ENCODE results near the gene PRSS22.
A peak's percentile ranks its signal among the peaks of the same experiment; 100 is the strongest.

- TF ChIP-seq SIN3A (IDR thresholded peaks at IDR 0.05; ENCODE audit: low read depth, low read length) (0 out of 2 replicates have a peak, but pooled peaks have one; percentile 73), CTCF (IDR thresholded peaks at IDR 0.05 in 2 of 3, conservative IDR thresholded peaks at IDR 0.05 in 1 of 3; ENCODE audit: control insufficient read depth in 2 of 3, extremely low read depth in 1 of 3, insufficient read depth in 1 of 3, low read depth in 3 of 3, low read length in 3 of 3) (peak; percentile 95 to 98 (median 98); a peak in 5 of 6 replicates), EZH2 (IDR thresholded peaks at IDR 0.05; ENCODE audit: borderline replicate concordance, control insufficient read depth, low read depth, low read length) (no peak), ETV6 (conservative IDR thresholded peaks at IDR 0.05 in 1 of 2, IDR thresholded peaks at IDR 0.05 in 1 of 2; ENCODE audit: borderline replicate concordance in 1 of 2, low read depth in 1 of 2) (peak in 1 of 2 experiments; percentile 18; a peak in 1 of 4 replicates), PML (IDR thresholded peaks at IDR 0.05; ENCODE audit: low read length) (peak; percentile 88; the same call in 1 of the 2 replicates), POLR2A (IDR thresholded peaks at IDR 0.05; ENCODE audit: low read depth, low read length) (peak; percentile 87), HCFC1 (IDR thresholded peaks at IDR 0.05; ENCODE audit: low read length) (peak; percentile 61), BCLAF1 (IDR thresholded peaks at IDR 0.05) (no peak), ASH2L (IDR thresholded peaks at IDR 0.05; ENCODE audit: borderline replicate concordance, low read depth) (no peak), STAT1 (conservative IDR thresholded peaks at IDR 0.05) (peak; percentile 86), ESRRA (IDR thresholded peaks at IDR 0.05; ENCODE audit: low read length) (peak; percentile 72; the same call in 1 of the 2 replicates), JUND (IDR thresholded peaks at IDR 0.05; ENCODE audit: low read depth, low read length) (no peak), PKNOX1 (IDR thresholded peaks at IDR 0.05) (0 out of 2 replicates have a peak, but pooled peaks have one; percentile 13)
- TF ChIP-seq, protein P1, sequence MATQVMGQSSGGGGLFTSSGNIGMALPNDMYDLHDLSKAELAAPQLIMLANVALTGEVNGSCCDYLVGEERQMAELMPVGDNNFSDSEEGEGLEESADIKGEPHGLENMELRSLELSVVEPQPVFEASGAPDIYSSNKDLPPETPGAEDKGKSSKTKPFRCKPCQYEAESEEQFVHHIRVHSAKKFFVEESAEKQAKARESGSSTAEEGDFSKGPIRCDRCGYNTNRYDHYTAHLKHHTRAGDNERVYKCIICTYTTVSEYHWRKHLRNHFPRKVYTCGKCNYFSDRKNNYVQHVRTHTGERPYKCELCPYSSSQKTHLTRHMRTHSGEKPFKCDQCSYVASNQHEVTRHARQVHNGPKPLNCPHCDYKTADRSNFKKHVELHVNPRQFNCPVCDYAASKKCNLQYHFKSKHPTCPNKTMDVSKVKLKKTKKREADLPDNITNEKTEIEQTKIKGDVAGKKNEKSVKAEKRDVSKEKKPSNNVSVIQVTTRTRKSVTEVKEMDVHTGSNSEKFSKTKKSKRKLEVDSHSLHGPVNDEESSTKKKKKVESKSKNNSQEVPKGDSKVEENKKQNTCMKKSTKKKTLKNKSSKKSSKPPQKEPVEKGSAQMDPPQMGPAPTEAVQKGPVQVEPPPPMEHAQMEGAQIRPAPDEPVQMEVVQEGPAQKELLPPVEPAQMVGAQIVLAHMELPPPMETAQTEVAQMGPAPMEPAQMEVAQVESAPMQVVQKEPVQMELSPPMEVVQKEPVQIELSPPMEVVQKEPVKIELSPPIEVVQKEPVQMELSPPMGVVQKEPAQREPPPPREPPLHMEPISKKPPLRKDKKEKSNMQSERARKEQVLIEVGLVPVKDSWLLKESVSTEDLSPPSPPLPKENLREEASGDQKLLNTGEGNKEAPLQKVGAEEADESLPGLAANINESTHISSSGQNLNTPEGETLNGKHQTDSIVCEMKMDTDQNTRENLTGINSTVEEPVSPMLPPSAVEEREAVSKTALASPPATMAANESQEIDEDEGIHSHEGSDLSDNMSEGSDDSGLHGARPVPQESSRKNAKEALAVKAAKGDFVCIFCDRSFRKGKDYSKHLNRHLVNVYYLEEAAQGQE (IDR thresholded peaks at IDR 0.05; ENCODE audit: low read depth, low read length) = no peak
These were observed 10.2 kb upstream of the PRSS22 start for GRCh38 chr16:2867987-2868789.

Data from GM12878 (cell line).